ENCODE results near the gene HCK.
A peak's percentile ranks its signal among the peaks of the same experiment; 100 is the strongest.

HCK gene

DNA sequence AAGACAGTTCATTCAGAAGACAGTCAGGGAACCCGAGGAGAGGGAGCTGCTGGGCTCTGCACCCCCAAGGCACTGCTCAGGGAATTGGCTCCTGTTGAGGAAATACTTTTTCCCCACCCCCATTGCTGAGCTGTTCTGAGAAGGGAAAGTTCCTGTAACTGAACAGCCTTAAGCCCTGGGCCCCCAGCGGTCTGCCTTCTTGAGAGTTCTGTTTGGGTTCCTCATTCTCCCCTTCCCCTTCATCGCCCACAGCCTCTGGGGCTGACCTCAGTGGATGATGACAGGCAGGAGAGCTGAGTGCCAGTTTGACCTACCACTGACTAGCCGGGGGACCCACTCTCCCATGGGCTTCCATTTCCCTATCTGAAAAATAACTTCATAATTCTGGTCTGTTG is 10.7 kb downstream of the HCK start:
- no peak for DNase-seq (ENCODE audit: low read depth)

GRCh38 chr20:32063695-32064094 is 11.7 kb downstream of the HCK start:
- DNase-seq (ENCODE audit: low read depth) = no peak

DNA sequence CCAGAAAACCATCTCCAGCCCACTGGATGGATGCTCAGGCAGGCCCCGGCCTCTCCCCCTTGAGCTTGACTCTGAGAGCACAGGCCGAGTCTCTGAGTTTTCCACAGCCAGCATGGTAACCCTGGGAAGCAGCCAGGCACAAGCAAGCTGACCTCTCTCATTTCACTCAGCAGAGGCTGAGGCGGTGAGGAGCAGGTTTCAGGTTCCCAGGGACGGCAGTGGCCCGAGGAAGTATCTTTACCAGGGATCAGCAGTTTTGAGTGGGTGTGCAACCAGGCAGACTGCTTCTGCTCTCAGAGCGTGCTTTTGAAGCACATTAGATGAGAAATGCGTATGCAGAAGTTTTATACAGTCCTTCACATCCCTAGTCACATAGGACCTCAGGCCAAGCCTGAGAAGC is 12.6 kb downstream of the HCK start:
- no peak for DNase-seq (ENCODE audit: low read depth)

DNA sequence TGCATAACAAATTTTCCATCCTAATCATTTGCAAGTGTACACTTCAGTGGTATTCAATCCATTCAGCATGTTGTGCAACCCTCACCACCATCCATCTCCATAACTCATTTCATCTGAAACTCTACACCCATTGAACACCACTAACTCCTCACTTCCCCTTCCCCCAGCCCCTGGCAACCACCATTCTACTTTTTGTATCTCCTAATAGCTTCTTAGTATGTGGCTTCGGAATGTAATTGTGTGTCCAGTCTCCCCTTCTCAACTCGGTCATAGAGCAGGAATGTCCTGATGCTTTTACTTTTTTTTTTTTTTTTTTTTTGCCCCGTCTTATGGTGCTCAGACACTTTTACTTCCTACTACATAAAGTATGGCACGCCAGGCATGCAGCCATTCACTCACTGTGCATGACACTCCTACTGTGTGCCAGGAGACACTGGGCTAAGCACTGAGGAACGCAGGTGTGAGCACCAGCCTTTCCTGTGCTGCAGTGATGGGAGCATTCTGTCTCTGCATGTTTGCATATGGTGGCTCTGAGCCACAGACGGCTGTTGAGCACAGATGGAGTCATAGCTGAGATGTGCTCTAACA is 15.3 kb downstream of the HCK start:
- no peak for DNase-seq (ENCODE audit: low read depth)

DNA sequence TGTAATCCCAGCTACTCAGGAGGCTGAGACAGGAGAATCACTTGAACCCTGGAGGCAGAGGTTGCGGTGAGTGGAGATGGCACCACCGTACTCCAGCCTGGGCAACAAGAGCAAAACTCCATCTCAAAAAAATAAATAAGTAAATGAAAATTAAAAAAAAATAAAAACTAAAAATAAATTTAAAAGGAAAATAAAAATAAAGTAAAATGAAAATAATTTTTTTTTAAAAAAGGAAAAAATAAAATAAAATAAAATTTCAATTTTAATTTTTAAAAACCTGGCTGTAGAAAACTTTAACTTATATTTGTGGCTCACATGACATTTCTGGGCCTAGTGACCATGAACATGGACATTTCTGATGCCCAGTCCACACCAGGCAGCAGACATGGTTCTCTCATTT is 16.1 kb downstream of the HCK start:
- no peak for DNase-seq (ENCODE audit: low read depth)

DNA sequence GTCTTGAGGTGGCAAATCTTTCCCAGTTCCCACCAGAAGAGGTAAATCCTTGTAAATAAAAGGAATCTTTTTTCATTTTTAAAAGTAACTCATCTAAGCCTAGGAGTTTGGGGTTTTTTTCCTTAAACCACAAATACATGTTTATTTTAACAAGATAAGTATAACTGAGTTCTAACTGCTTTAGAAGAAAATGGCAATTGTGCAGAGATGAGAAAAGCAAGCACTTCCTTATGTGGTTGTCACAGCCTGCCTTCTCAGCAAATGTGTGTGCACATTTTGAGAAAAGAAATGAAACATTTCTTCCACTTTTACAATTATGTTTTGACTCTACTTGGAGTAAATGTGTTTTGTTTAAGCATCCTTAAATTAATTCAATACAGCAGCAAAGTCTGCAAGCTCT is 17.7 kb downstream of the HCK start:
- DNase-seq (ENCODE audit: low read depth) = no peak

GRCh38 chr20:32070282-32070681 is 18.2 kb downstream of the HCK start:
- DNase-seq (ENCODE audit: low read depth) = no peak

- DNase-seq (ENCODE audit: low read depth) = no peak
Observed at GRCh38 chr20:32070690-32071213, 18.7 kb downstream of the HCK start.

- DNase-seq (ENCODE audit: low read depth) = no peak
Observed at GRCh38 chr20:32071395-32072167, 19.5 kb downstream of the HCK start.

DNA sequence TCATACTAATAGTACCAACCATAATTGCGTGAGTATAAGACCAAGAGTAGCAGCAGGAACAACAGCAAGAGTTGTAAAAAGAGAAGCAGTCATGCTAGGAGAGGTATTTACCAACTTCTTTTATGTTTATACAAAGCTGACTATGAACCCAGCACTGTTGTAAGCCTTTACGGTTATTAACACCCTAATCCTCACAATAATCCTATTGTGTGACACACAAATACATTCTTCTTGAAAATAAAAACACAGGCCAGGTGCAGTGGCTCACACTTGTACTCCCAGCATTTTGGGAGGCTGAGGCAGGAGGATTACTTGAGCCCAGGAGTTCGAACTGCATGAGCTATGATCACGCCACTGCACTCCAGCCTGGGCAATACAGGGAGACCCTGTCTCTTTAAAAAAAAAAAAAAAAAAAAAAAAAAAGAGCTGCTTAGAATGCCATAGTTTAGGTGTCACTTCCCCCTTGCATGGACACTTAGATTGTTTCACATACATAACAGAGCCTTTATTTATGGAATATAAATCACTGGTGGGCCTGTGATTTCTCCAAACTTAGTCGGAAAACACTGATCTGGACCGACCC is 20.2 kb downstream of the HCK start:
- no peak for DNase-seq (ENCODE audit: low read depth)

DNA sequence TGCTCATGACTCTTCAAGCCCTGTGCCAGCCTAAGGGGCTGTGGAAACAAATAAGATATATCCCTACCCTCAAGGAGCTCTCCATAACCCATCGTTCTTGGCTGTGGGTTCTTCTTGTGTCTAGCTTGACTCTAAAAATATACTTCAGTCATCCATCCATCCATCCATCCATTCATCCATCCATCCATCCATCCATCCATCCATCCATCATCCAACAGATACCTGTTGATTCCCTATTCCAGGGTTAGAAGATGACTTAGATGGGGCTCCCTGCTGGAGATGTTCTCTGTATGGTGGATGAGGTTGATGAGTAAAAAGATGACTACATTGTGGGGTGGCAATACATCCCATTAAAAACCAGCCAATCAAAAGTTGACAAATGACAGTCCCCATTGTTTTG is 23.5 kb downstream of the HCK start:
- no peak for DNase-seq (ENCODE audit: low read depth)

DNA sequence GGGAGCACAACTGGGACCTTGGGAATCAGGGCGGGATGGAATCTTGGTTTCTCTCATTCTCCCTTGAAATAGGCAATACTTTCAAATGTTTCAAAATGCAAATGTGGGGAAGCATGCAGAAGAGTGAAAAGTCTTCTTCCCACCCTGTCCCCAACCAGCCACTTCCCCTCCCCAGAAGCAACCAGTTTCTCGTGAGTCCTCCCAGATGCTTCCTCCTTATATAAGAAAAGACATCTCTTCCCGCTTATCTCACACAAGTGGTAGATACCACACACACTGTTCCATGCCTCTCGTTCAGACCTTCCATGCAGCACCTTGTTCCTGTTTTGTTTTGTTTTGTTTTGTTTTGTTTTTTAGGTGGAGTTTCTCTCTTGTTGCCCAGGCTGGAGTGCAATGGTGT is 25.1 kb downstream of the HCK start:
- DNase-seq (ENCODE audit: low read depth) = no peak

- DNase-seq (ENCODE audit: low read depth) = no peak
Observed at GRCh38 chr20:32078322-32078721, 26.3 kb downstream of the HCK start.

DNA sequence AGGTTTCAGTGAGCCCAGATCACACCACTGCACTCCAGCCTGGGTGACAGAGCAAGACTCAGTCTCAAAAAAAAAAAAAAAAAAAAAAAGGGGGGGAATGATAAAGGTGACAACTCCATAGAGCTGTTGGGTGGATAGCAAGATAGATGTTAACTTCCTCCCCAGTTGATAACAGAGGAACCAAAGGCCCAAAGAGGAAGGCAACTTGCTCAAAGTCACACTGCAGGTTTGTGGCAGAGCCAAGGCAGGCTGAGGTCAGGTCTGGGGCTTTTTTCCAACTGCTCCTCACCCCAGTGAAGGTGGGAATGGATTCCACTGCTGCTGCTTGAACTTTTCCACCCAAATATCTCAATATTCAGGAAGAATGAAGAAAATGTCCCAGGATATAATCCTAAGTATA is 26.7 kb downstream of the HCK start:
- DNase-seq (ENCODE audit: low read depth) = no peak

DNA sequence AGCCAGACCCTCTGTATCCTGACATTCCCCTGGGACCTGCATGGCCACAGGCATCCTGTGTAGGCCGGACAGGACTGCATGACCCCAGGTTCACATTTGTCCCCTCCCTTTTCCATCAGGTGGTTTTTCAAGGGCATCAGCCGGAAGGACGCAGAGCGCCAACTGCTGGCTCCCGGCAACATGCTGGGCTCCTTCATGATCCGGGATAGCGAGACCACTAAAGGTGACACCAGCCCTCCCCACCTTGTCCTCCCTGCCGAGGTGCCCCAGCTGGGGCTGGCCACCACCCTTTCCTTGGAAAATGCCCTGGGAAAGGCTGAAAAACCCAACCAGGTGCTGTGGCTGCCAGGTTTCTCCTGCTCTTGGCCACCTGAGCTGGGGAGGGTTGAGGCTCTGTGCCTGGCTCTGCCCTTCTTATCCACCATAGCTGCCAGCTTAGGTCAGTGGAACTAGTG is 27.6 kb downstream of the HCK start:
- no peak for DNase-seq (ENCODE audit: low read depth)

- DNase-seq (ENCODE audit: low read depth) = no peak
Observed at GRCh38 chr20:32080783-32081182, 28.7 kb downstream of the HCK start.

- no peak for DNase-seq (ENCODE audit: low read depth)
Observed at GRCh38 chr20:32083469-32083868, 31.4 kb downstream of the HCK start.

DNA sequence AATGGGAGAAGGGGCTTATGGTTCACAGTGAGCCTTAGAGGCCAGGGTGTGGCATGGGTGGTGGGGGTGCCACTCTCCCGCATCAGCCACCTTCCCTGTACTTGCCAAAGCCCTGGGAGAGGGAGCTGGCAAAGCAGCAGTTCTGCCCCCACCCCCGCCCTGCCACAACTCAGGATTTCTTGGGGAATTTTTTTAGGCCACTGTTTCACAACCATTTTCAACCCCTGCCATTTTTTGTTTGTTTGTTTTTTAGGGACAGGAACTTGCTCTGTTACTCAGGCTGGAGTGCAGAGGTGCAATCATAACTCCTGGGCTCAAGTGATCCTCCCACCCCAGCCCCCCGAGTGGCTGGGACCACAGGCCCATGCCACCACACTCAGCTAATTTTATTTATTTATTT is 35.0 kb downstream of the HCK start:
- no peak for DNase-seq (ENCODE audit: low read depth)

DNA sequence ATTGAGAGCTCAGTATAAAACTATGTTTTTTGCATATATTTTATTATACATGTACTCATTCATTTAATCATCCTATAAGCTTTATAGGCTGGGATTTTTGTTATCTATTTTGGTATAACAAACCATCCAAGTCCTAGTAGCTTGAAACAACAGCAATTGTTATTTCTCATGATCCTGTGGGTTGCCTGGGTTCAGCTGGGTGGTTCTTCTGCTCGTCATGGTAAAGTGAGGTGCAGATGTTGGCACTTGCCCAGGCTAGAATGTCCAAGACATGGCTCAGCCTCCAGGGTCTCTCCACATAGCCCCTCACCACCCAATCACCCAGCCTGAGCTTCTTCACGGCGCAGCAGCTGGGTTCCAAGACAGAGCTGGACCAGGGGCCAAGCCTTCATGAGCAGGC is 36.7 kb downstream of the HCK start:
- no peak for DNase-seq (ENCODE audit: low read depth)

DNA sequence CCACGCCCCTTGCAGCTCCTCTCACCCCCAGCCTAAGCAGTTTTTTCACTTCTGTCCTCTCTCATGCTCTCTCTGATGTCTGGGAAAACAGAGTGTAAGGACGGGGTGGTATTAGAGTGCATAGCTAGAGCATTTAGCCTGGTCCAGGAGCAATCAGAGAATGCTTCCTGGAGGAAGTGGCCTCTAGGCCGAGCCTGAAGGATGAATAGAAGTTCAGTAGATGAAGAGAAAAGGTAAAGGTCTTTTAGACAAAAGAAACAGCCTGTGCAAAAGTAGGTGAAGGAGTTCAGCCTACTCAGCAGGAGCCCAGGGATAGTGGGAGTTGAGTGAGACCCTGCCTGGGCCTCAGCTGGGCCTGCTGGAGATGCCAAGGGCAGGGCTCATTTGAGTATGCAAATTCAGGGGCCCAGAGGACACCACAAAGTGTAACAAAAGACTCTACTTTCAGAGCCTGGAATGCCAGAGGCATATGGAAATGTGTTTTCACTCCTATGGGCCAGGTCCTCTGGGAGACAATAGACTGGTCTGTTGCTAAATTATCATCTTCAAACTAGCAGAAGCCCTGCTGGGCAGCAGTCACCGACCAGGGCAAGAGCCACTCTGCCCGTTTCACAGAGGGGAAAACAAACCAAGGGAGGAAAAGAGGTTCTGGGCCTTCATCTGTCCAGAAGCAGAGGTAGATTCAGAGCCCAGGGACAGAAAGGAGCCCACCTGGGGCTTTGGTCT is 37.8 kb downstream of the HCK start:
- DNase-seq (ENCODE audit: low read depth) = no peak

- peak; percentile 55 for DNase-seq (ENCODE audit: low read depth)
Observed at GRCh38 chr20:32091888-32092346, 39.9 kb downstream of the HCK start.

DNA sequence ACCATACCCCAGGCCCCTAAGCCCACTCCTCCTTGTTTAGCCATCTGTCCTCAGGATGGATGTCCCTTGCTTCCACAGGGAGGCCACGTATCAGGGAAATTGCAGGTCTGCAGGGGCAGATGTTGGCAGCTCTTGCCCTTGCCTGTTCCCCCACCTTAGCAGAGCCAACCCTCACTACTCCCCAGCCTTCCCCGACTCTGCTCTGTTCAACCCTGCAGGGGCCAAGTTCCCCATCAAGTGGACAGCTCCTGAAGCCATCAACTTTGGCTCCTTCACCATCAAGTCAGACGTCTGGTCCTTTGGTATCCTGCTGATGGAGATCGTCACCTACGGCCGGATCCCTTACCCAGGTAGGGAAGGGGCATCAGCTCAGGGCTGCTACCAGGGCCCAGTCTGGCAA is 46.7 kb downstream of the HCK start:
- no peak for DNase-seq (ENCODE audit: low read depth)
